Keratinocyte (primary cell): ENCODE data around the gene WDR1.

Source experiments
- EZH2 ChIP-seq: IDR thresholded peaks from one replicate; pipeline ENCODE4 v1.6.1; 2012; ENCODE audit warnings: inconsistent platforms, mild to moderate bottlenecking, low read length, moderate library complexity
- TF ChIP-seq, protein P1 (sequence below), 3 experiments: IDR thresholded peaks in 1 of 3; conservative IDR thresholded peaks in 1 of 3; optimal IDR thresholded peaks in 1 of 3; 2 replicates in 2 of 3; 3 replicates in 1 of 3; pipeline versions ENCODE3 to v1.5.1; 2011; ENCODE audit warnings: low read length in 3 of 3, mild to moderate bottlenecking in 3 of 3, moderate library complexity in 2 of 3, control low read depth in 1 of 3, inconsistent platforms in 1 of 3; ENCODE audit not compliant: insufficient read depth in 2 of 3; ENCODE audit errors: extremely low read depth in 1 of 3

DNA sequence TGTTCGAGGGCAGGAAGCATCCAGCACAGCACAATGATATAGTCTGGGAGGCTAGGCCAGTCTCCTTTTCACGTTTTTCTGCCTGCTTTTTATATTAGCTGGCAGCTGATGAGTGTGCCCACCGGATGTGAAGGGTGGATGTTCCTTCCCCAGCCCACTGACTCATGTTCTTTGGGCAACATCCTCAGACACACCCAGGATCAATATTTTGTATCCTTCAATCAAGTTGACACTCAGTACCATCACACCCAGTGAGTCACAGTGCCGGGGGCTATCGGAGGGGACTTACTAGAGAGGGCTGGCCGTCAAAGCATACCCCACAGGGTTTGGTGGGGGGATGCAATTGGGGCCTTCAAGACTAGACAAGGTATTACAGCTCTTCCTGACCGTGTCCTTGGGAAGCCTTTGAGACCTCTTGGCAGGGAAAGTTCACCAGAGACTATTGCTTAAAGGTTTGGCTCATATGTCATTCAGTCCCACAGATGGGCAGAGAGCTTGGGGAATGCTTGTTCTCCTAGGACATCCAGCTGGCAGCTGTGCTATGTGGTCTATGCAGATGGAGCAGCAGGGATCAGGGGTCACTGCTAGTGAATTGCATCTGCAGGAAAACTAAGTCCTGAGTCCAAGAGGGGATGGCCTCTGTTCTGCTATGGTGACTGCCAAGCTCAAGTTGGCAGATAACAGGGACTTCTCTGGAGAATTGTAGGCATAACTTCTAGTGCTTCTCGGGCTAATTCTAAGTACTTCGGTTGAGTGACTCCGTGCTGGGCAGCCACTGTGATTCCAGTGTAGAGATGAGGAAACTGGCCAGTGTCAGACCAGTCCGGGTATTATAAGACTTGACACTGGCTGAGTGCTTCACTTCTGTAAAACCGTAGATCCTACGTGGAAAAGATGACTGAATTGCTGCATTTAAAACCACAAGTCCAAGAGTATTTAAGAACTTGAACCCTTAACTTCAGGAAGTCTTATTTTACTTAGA lies 12.9 kb upstream of the WDR1 start:
- TF ChIP-seq, protein P1, sequence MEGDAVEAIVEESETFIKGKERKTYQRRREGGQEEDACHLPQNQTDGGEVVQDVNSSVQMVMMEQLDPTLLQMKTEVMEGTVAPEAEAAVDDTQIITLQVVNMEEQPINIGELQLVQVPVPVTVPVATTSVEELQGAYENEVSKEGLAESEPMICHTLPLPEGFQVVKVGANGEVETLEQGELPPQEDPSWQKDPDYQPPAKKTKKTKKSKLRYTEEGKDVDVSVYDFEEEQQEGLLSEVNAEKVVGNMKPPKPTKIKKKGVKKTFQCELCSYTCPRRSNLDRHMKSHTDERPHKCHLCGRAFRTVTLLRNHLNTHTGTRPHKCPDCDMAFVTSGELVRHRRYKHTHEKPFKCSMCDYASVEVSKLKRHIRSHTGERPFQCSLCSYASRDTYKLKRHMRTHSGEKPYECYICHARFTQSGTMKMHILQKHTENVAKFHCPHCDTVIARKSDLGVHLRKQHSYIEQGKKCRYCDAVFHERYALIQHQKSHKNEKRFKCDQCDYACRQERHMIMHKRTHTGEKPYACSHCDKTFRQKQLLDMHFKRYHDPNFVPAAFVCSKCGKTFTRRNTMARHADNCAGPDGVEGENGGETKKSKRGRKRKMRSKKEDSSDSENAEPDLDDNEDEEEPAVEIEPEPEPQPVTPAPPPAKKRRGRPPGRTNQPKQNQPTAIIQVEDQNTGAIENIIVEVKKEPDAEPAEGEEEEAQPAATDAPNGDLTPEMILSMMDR (optimal IDR thresholded peaks at IDR 0.05 in 1 of 3, IDR thresholded peaks at IDR 0.05 in 1 of 3, conservative IDR thresholded peaks at IDR 0.05 in 1 of 3; ENCODE audit: extremely low read depth in 1 of 3, insufficient read depth in 2 of 3, low read length in 3 of 3): no peak
- TF ChIP-seq EZH2: no peak
